Measurements from ENCODE around the gene MTNR1A. TPM values are rescaled to one million over a fixed set of nuclear protein-coding genes. Genes with fewer than 3 reads are reported as not detected.

The MTNR1A gene
- under 0.01 and 0.07 TPM in 2 replicates for total RNA-seq

GRCh38 chr4:186554914-186555827 is at the start of gene MTNR1A:
Gene MTNR1A (minus strand): TSS chr4:186555567. CDS start chr4:186555365, 202 bp downstream.

Other genes starting within 250 kb of the MTNR1A start
- 505 and 521 TPM in 2 replicates for gene FAT1, start 168.3 kb upstream of the MTNR1A start, total RNA-seq

Data from nasal cavity respiratory epithelium epithelial cell of viscerocranial mucosa (primary cell).